Measurements from ENCODE around the gene ALDH1A3.

ALDH1A3 gene

DNA sequence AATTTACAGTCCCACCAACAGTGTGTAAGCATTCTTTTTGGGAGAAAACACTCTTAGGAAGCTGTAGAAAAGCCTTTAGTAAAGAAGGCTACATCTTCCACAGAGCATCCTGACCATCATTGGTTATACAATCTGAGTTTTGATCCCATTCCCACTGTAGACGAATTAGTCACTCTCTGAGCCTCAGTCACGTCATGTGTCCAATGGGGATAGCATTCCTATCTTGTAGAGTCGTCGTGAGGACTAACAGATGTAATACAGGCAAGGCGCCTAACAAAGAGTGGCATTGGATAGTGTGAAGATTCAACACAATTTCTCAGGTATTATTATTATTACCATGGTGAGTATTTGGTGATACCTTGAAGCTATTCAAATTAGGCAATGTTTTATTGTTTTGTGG is 44.0 kb upstream of the ALDH1A3 start:
- Mint-ChIP-seq H3K27ac (no peak overlapping the region), H3K36me3 (ENCODE audit: low read depth) (peaks cover 3% of the 10 kb centered on the region), H3K9me3 (peaks cover 12% of the 10 kb centered on the region), H3K4me1 (peaks cover 24% of the 10 kb centered on the region), H3K27me3 (ENCODE audit: low read depth) (peaks cover 7% of the 10 kb centered on the region), H3K4me3 (no peak overlapping the region)
- TF ChIP-seq, protein P1, sequence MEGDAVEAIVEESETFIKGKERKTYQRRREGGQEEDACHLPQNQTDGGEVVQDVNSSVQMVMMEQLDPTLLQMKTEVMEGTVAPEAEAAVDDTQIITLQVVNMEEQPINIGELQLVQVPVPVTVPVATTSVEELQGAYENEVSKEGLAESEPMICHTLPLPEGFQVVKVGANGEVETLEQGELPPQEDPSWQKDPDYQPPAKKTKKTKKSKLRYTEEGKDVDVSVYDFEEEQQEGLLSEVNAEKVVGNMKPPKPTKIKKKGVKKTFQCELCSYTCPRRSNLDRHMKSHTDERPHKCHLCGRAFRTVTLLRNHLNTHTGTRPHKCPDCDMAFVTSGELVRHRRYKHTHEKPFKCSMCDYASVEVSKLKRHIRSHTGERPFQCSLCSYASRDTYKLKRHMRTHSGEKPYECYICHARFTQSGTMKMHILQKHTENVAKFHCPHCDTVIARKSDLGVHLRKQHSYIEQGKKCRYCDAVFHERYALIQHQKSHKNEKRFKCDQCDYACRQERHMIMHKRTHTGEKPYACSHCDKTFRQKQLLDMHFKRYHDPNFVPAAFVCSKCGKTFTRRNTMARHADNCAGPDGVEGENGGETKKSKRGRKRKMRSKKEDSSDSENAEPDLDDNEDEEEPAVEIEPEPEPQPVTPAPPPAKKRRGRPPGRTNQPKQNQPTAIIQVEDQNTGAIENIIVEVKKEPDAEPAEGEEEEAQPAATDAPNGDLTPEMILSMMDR (IDR thresholded peaks at IDR 0.05; ENCODE audit: unreplicated experiment in 3 of 3): no peak

DNA sequence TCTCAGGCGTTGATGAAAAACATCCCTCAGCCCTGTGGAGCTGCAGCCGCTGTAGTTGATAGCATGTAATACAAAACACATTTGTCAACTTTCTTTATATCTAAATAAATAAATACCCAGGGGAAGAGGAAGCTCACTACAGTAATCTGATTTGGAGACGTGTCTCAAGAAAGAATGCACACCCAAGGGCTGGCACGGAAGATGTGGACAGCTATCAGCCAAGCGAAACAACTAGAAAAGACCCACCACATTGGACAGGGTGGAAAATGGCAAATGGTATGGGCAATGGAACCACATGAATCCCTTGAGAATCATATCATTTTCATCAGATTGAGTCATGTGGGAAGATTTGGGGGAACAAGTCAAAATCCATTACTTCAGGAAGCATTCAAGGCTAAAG is 43.1 kb upstream of the ALDH1A3 start:
- Mint-ChIP-seq H3K27me3 (ENCODE audit: low read depth) (peaks cover 7% of the 10 kb centered on the region), H3K9me3 (peaks cover 12% of the 10 kb centered on the region), H3K4me3 (no peak overlapping the region), H3K27ac (no peak overlapping the region), H3K36me3 (ENCODE audit: low read depth) (peaks cover 3% of the 10 kb centered on the region), H3K4me1 (peaks cover 19% of the 10 kb centered on the region)
- TF ChIP-seq, protein P1 (IDR thresholded peaks at IDR 0.05; ENCODE audit: unreplicated experiment in 3 of 3): no peak

DNA sequence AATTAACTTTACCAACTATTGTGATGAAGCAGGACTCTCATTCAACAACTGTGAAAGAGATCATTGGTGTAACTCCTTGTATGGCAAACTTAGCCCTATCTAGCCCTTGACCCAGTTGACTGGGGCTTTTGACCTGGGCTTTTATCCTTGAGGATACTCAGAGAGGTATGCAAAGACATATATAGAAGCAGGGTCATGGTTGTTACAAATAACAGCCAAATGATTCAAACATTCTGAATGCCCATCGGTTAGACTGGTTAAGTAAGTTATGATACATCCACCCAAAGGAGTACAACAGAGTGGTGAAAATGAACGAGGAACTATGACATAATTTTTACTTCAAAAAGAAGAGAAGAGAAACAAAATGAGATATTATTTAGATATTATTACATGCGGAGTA is 38.2 kb upstream of the ALDH1A3 start:
- Mint-ChIP-seq H3K27me3 (ENCODE audit: low read depth) (peaks cover 4% of the 10 kb centered on the region), H3K36me3 (ENCODE audit: low read depth) (peaks cover 3% of the 10 kb centered on the region), H3K4me1 (no peaks in the 10 kb centered on the region), H3K27ac (no peak overlapping the region), H3K4me3 (no peak overlapping the region), H3K9me3 (peaks cover 9% of the 10 kb centered on the region)
- TF ChIP-seq, protein P1 (IDR thresholded peaks at IDR 0.05; ENCODE audit: unreplicated experiment in 3 of 3): no peak

DNA sequence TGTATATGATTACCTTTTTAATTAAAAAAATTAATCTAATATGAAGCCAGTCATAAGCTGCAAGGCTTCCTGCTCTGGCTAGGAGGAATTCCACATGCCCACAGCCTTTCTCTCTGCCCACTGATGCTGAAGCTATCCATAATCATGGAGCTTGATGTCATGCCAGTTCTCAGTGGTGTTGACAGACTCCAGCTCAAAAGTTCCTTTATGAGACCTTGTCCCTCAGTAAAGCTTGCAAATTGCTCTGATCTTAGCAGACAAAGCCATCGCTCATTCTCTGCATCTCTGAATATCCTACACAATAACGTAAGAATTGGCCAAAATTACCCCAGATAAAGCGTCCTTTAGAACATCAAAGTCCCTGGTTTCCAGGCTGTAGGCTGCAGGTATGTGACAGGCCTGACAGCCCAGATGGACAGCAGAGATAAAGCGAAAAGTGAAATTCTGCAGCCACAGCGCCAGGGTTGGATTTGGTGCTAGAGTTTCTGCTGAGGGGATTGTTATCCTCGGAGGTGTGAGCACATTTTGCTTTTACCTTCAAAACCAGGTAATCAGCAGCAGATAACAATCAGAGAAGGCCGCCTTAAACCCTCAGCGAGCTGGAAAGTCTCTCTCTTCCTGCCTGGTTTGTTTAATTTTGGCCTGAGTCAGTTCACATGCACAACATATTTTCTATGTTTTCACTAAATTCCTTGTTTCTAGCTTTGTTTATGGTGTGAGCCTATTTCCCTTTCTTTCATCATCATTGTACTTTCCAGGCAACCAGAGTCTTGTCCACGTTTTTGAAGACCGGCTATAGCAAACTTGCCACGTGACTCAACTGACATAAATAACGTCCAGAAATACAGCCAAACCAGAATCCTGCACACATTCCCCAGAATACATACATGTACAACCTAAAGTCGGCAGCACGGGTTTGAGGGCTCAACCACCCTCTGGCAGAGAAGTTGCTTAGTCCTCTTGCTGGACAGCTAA is 36.6 kb upstream of the ALDH1A3 start:
- Mint-ChIP-seq H3K4me1 (no peaks in the 10 kb centered on the region), H3K9me3 (no peaks in the 10 kb centered on the region), H3K27me3 (ENCODE audit: low read depth) (peaks cover 3% of the 10 kb centered on the region), H3K27ac (no peak overlapping the region), H3K36me3 (ENCODE audit: low read depth) (no peaks in the 10 kb centered on the region), H3K4me3 (no peak overlapping the region)
- TF ChIP-seq, protein P1 (IDR thresholded peaks at IDR 0.05; ENCODE audit: unreplicated experiment in 3 of 3): no peak

DNA sequence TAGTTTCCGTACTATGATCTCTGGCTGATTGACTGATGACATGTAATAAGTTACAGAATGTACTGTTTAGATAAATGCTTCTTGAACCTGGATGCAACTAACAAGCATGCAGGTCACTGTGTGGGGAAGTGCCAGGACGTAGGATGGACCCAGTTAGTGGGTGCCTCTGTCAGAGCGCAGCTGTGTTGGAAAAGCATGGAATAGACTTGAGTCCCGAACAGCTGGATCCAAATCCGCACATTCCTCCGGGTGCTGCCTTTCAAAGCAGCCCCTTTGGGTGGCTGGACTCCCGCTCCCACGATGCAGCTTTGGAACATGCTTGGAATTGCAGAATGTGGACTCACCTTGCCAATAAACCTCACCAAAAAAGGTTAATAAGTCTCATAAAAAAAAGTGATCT is 35.5 kb upstream of the ALDH1A3 start:
- Mint-ChIP-seq H3K4me3 (no peak overlapping the region), H3K27me3 (ENCODE audit: low read depth) (peaks cover 6% of the 10 kb centered on the region), H3K27ac (no peak overlapping the region), H3K9me3 (no peaks in the 10 kb centered on the region), H3K4me1 (no peaks in the 10 kb centered on the region), H3K36me3 (ENCODE audit: low read depth) (no peaks in the 10 kb centered on the region)
- TF ChIP-seq, protein P1 (IDR thresholded peaks at IDR 0.05; ENCODE audit: unreplicated experiment in 3 of 3): no peak

DNA sequence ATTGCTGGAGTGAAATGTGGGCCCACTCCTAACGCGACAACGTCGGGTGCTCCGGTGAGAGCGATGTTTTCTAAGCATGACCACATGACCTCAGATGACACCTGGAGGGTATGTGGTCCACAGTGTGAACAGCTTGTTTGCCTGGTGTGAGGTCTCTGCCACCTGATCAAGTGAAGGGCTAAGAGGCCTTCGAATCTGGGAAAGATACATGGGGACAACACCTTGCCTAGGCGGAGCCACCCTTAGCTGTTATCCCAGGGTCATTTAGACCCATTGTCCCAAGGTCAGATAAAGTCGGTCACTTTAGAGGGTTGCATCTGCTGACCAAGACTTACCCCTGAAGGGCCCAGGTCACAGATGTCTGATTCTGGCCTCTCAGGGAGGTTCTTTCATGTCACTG is 34.9 kb upstream of the ALDH1A3 start:
- H3K4me1 Mint-ChIP-seq: no peaks in the 10 kb centered on the region
- H3K4me3 Mint-ChIP-seq: no peak overlapping the region
- H3K9me3 Mint-ChIP-seq: no peaks in the 10 kb centered on the region
- TF ChIP-seq, protein P1 (IDR thresholded peaks at IDR 0.05; ENCODE audit: unreplicated experiment in 3 of 3): no peak
- peaks cover 7% of the 10 kb centered on the region for H3K27me3 Mint-ChIP-seq (ENCODE audit: low read depth)
- no peaks in the 10 kb centered on the region for H3K36me3 Mint-ChIP-seq (ENCODE audit: low read depth)
- H3K27ac Mint-ChIP-seq: no peak overlapping the region

Measured in nephron (organoid).